ENCODE measurements around the gene AFDN.

Gene AFDN

DNA sequence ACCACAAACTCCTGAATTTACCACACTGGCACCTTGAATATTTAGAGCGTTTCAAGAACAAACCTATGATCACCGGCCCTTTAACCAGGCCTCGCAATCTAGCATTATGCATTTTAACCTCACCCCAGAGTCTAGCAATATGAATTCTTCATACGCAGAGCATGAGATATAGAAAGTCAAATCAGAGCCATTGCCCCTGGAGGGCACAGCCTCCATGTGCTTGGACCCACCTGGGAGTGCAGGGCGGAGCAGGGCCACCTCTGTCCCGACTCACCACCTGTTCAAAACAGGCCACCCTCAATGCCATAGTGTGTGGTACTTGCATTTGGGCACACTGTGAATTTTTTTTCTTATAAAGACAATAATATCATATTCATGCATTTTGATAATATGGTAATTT lies 19.5 kb upstream of the AFDN start:
- H3K4me3 ChIP-seq (ENCODE audit: low read depth, low read length) = no peak overlapping the region
- no peak for DNase-seq (ENCODE audit: low read depth)
- TF ChIP-seq, protein P1, sequence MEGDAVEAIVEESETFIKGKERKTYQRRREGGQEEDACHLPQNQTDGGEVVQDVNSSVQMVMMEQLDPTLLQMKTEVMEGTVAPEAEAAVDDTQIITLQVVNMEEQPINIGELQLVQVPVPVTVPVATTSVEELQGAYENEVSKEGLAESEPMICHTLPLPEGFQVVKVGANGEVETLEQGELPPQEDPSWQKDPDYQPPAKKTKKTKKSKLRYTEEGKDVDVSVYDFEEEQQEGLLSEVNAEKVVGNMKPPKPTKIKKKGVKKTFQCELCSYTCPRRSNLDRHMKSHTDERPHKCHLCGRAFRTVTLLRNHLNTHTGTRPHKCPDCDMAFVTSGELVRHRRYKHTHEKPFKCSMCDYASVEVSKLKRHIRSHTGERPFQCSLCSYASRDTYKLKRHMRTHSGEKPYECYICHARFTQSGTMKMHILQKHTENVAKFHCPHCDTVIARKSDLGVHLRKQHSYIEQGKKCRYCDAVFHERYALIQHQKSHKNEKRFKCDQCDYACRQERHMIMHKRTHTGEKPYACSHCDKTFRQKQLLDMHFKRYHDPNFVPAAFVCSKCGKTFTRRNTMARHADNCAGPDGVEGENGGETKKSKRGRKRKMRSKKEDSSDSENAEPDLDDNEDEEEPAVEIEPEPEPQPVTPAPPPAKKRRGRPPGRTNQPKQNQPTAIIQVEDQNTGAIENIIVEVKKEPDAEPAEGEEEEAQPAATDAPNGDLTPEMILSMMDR (IDR thresholded peaks at IDR 0.05; ENCODE audit: control insufficient read depth, extremely low read depth, insufficient read depth) = no peak

DNA sequence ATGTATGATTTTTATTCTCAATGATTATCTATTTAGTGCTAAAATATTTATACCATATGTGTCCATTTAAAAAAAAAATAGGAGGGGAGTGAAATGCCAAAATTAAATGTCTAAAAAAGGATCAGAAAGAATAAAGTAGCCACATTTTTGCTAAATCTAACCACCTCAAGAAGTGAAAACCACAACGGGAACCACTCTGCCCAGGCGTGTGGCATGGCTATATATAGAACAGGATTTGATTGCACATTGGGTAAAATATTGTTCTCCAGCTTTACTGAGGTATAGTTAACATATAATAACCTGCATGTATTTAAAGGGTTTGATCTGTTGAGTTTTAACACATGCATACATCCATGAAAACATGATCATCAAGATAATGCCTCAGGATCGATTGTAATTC lies 19.0 kb upstream of the AFDN start:
- DNase-seq (ENCODE audit: low read depth) = no peak
- H3K4me3 ChIP-seq (ENCODE audit: low read depth, low read length) = no peak overlapping the region
- TF ChIP-seq, protein P1 (IDR thresholded peaks at IDR 0.05; ENCODE audit: control insufficient read depth, extremely low read depth, insufficient read depth) = no peak

DNA sequence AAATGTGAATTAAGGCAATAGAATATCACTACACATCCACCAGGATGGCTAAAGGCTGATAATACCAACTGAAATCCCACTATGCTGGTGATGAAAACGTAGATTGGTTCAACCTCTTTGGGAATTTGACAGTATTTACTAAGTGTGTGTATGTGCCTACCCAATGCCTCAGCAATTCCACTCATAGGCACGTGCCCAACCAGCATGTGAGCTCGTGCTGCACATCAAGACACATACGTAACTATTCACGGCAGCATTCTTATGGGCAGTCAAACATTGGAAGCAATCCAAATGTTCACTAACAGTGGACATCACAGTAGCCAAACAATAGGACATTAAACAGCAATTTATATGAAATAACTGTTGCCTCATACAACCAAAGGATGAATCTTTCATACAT lies 15.7 kb upstream of the AFDN start:
- no peak for DNase-seq (ENCODE audit: low read depth)
- TF ChIP-seq, protein P1 (IDR thresholded peaks at IDR 0.05; ENCODE audit: control insufficient read depth, extremely low read depth, insufficient read depth) = no peak
- no peak overlapping the region for H3K4me3 ChIP-seq (ENCODE audit: low read depth, low read length)

DNA sequence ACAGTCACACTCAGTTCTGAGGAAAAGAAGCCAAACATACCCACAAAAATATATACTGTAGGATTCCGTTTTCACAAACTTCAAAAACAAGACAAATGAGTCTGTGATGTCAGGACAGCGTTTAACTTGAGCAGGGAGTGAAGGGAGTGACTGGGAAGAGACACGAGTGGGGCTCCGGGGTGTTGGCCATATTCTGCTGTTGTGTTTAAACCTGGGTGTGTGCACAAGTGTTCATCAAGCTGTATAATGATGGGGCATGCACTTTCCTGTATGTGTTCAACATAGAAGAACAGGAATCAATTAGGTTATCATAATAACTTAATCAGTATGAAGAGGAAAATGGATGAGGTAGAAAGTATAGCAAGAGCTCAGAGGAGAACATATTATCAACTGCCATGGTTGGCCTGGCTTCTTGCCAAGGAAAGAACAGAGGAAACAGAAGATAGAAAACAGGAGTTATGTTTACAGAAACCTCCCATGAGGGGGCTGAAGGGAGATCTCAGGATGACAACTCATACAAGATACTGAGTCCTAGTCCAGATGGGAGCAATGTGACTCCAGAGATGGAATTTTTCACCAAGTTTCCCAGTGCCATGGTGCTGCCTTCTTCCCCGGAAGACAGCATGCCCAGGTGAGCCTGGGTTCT lies 15.1 kb upstream of the AFDN start:
- H3K4me3 ChIP-seq (ENCODE audit: low read depth, low read length) = no peak overlapping the region
- no peak for DNase-seq (ENCODE audit: low read depth)
- TF ChIP-seq, protein P1 (IDR thresholded peaks at IDR 0.05; ENCODE audit: control insufficient read depth, extremely low read depth, insufficient read depth) = no peak

DNA sequence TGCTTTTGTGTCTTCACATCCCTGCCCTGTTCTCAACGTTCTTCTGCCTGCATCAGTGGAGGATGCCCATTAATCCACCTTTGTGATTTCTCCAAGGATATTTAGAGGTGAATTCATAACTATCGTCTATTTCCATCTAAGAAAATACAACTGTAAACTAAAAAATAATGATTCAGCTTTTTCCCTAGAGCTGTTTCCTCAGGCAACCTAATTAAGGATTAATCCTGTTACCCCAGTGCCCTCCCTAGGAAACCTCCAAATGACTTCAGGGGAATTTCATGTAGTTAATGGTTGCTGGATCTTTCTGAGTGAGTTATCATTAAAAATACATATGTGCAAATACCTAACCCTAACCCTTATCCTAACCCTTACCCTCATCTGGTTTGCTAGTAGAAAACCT lies 14.6 kb upstream of the AFDN start:
- no peak overlapping the region for H3K4me3 ChIP-seq (ENCODE audit: low read depth, low read length)
- no peak for DNase-seq (ENCODE audit: low read depth)
- TF ChIP-seq, protein P1 (IDR thresholded peaks at IDR 0.05; ENCODE audit: control insufficient read depth, extremely low read depth, insufficient read depth) = no peak

DNA sequence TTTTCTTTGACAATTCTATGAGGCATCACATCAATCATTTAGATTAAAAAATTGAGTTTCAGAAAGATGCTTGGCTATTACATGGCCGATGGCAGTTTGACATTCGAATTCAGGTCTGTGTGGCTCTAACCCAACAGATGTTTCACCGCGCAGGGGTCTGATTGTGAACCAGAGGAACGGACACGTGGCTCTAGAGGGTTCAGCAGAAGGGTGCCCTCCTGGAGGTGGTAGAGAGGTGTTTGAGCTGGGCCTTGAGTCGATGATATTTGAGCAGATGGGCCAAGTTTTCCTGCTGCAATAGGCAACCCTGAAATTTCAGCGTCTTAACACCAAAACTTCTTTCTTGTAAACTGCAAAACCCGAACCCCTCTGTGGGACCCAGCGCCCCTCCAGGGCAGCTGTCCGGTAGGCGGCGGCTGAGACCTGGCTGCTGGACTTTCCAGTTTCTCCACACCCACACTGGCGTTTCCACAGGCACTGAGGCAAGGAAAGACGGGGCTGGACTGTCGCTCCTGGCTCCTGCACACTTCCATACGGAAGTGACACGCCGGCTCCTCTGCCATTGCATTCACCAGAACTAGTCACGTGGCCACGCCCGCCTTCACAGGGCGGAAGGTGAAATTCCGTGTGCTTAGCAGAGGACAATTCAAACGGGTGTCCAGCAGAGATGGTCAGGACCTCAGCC lies 11.3 kb upstream of the AFDN start:
- H3K4me3 ChIP-seq (ENCODE audit: low read depth, low read length) = no peak overlapping the region
- TF ChIP-seq, protein P1 (IDR thresholded peaks at IDR 0.05; ENCODE audit: control insufficient read depth, extremely low read depth, insufficient read depth) = no peak
- DNase-seq (ENCODE audit: low read depth) = no peak

DNA sequence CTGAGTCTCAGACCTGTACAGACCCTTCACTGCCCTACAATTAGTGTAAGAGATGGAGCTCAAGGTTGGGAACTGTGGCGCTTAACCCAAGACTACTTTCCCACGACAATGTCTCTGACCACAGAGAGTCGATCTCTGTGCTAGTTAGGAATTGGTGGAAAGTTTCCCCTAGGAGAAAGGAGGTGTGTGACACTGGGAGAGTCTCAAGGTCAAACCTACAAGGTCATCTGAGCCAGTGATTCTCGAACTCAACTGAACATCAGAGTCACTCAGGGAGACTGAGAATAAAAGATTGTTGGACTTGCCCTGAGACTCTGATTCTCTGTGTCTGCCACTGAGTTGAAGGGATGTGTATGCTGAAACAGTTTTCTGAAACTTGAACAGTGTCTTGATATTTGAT lies 9.7 kb upstream of the AFDN start:
- no peak for DNase-seq (ENCODE audit: low read depth)
- TF ChIP-seq, protein P1 (IDR thresholded peaks at IDR 0.05; ENCODE audit: control insufficient read depth, extremely low read depth, insufficient read depth) = no peak

More for the DNA sequence above, 9.7 kb upstream of the AFDN start:
- no peak overlapping the region for H3K4me3 ChIP-seq (ENCODE audit: low read depth, low read length)
